Heart right ventricle (tissue), 16 donors: ENCODE results near the gene UBE2J2. TPM values are rescaled to one million over a fixed set of nuclear protein-coding genes. Genes with fewer than 3 reads are reported as not detected.

Experiments used
- ATAC-seq, 8 donors: fragments of 200-7000 bp; cut with Tn5 transposase; one replicate each; pipeline ENCODE4 v1.9.1; 2020; ENCODE audit warnings: mild to moderate bottlenecking in 8 of 8, moderate library complexity in 8 of 8, moderate number of reproducible peaks in 1 of 8
- DNase-seq, 2 donors: peaks; one replicate each; pipeline ENCODE4 v3.0.0-alpha.2; 2020
- H3K27ac ChIP-seq, 10 donors: fragments of 200-600 bp; sonication (generic) in 2 of 10; one replicate each; pipeline versions ENCODE4 v1.5.0 to v1.8.0; 2020 to 2022; ENCODE audit warnings: mild to moderate bottlenecking in 3 of 10
- H3K27me3 ChIP-seq, 7 donors: fragments of 200-600 bp; one replicate each; pipeline ENCODE4 v1.8.0; 2021 to 2022; ENCODE audit warnings: mild to moderate bottlenecking in 2 of 7
- H3K36me3 ChIP-seq, 9 donors: fragments of 200-600 bp; sonication (generic) in 1 of 9; one replicate each; pipeline versions ENCODE4 v1.5.0 to v1.8.0; 2020 to 2022; ENCODE audit warnings: mild to moderate bottlenecking in 2 of 9
- H3K4me1 ChIP-seq, 9 donors: fragments of 200-600 bp; sonication (generic) in 1 of 9; one replicate each; pipeline versions ENCODE4 v1.5.0 to v1.8.0; 2020 to 2022; ENCODE audit warnings: mild to moderate bottlenecking in 4 of 9
- H3K4me3 ChIP-seq, 10 donors: fragments of 200-600 bp; sonication (generic) in 2 of 10; one replicate each; pipeline versions ENCODE4 v1.5.0 to v1.8.0; 2020 to 2022; ENCODE audit warnings: mild to moderate bottlenecking in 7 of 10, moderate library complexity in 2 of 10
- H3K9me3 ChIP-seq, 11 donors: fragments of 200-600 bp in 10 of 11; sonication (generic) in 2 of 11; one replicate each; pipeline versions ENCODE4 v1.5.0 to v1.8.0; 2013 to 2022; ENCODE audit warnings: mild to moderate bottlenecking in 2 of 11, control low read depth in 1 of 11, moderate library complexity in 1 of 11
- CTCF ChIP-seq, 9 donors: fragments of 200-600 bp; sonication (generic) in 2 of 9; IDR thresholded peaks; one replicate each; pipeline versions ENCODE4 v1.5.0 to v1.8.0; 2021 to 2022; ENCODE audit warnings: antibody characterized with exemption in 9 of 9, mild to moderate bottlenecking in 5 of 9, moderate library complexity in 1 of 9
- WGBS, 2 donors: extraction: QIAGEN DNeasy Blood & Tissue Kit; methylation state at CpG; one replicate each; pipeline ENCODE4 v1.1.7; 2013; ENCODE audit warnings: inconsistent platforms in 1 of 2; 5-methylcytosine and 5-hydroxymethylcytosine counted together
- intact Hi-C, 10 donors: fragments of 100-400 bp; cut with DNase I; formaldehyde crosslinking; loops; one replicate each; pipeline versions ENCODE4 v1.11.1 to v1.14.2; 2022
- microRNA-seq, 2 donors: library from miRNA; unstranded; fragments of <30 nt; microRNA quantifications; one replicate each; pipeline ENCODE4 v1.2.0, GENCODE V29; 2021
- polyA plus RNA-seq, 2 donors: library from polyadenylated mRNA; stranded (reverse); fragments of 200-250 nt; gene quantifications; one replicate each; pipeline ENCODE4 v1.2.3, GENCODE V29; 2013
- total RNA-seq, 10 donors: library from RNA; stranded (reverse); fragmentation: NEBNext Ultra II Directional in 3 of 10; extraction: Animal tissue kit (Norgen Biotek cat#: 25700) in 3 of 10; gene quantifications; one replicate each; pipeline versions ENCODE4 v1.2.1 to v1.2.4, GENCODE V29; 2021 to 2023
- donor health status: Arrhythmogenic right ventricular cardiomyopathy.
- donor health status: ischemic (EF 13 %, LVEDD 7.1; RV severe dilation, severe dysfunction).
- donor health status: healthy with polysubstance abuse.
- donor health status: DM: no; HTN: yes; CAD: no.
- donor health status: DM: no; HTN: no; CAD: no.
- donor health status: ischemic (EF 25% LVEDD 6.9; RV normal size, moderate dysfunction).
- donor health status: ischemic (EF 25% LVEDD 5.7; RV mildly dilated, moderate dysfunction).
- donor health status: healthy.
- donor health status: DM: yes; HTN: yes; CAD: no.
- donor health status: Ischemic cardiomyopathy.
- donor health status: ischemic (EF 35%, LVEDD 5.7; RV mildly dilated, moderate dysfunction).
- donor health status: nonischemic (EF 11% LVEDD 7.7; RV severe dilation, severe dysfunction).
- donor health status: DM: yes; HTN: yes; CAD: no.
- donor health status: PGD.
- donor health status: ischemic (EF 29% LVEDD 5.4; RV normal size, mild dysfunction).
- donor health status: nonischemic (EF 23%, LVEDD 6.1; RV moderate dilation, normal function).

The UBE2J2 gene
- total and polyA plus RNA-seq, 12 donors, result 23.5 to 44.1 (median 30.5) TPM

- no peak for TF ChIP-seq CTCF (IDR thresholded peaks at IDR 0.05)
- Histone ChIP-seq H3K4me3 (peak overlapping the region in 8 of 10 donors; percentile 10 to 41 (median 36)), H3K27me3 (peaks cover 13 to 66% (median 40%) of the 10 kb centered on the region in 7 donors), H3K27ac (peak overlapping the region in 1 of 10 donors; percentile 31), H3K36me3 (peaks cover 0 to 3% (median 0%) of the 10 kb centered on the region in 9 donors), H3K9me3 (no peaks in the 10 kb centered on the region), H3K4me1 (peaks cover 2 to 40% (median 26%) of the 10 kb centered on the region in 9 donors)
- DNase-seq (peak in 1 of 2 donors; percentile 11), ATAC-seq (no peak)
- intact Hi-C loops, result no loop called here
- 26 to 30% methylated on average over 30 to 31 of the region's 31 CpGs for WGBS, 2 donors
Measured at GRCh38 chr1:1205769-1206375, 67.8 kb downstream of the UBE2J2 start.

GRCh38 chr1:1204998-1205768 lies 68.5 kb downstream of the UBE2J2 start:
- peaks cover 13 to 73% (median 41%) of the 10 kb centered on the region in 7 donors for H3K27me3 ChIP-seq
- H3K36me3 ChIP-seq, result peaks cover 0 to 3% (median 0%) of the 10 kb centered on the region in 9 donors
- WGBS, 2 donors, result 84 to 89% methylated on average over 19 of the region's 19 CpGs
- peak overlapping the region in 1 of 10 donors; percentile 37 for H3K4me3 ChIP-seq
- intact Hi-C loops, result loop anchor here in 1 of 10 donors (5.0 kb wide), 1 partner anchor 48 kb away; no protein-coding TSS in a partner anchor
- ATAC-seq (no peak), DNase-seq (no peak)
- H3K27ac ChIP-seq, result peak overlapping the region in 1 of 10 donors; percentile 31
- TF ChIP-seq CTCF (IDR thresholded peaks at IDR 0.05), result no peak
- peaks cover 2 to 45% (median 30%) of the 10 kb centered on the region in 9 donors for H3K4me1 ChIP-seq
- no peaks in the 10 kb centered on the region for H3K9me3 ChIP-seq

- H3K4me1 ChIP-seq, result peaks cover 2 to 44% (median 30%) of the 10 kb centered on the region in 9 donors
- ATAC-seq, result no peak
- intact Hi-C loops, result loop anchor here in 1 of 10 donors (5.0 kb wide), 1 partner anchor 47 kb away; no protein-coding TSS in a partner anchor
- 90 to 91% methylated on average over 8 of the region's 8 CpGs for WGBS, 2 donors
- no peak for TF ChIP-seq CTCF (IDR thresholded peaks at IDR 0.05)
- H3K36me3 ChIP-seq, result no peaks in the 10 kb centered on the region
- no peak for DNase-seq
- H3K27me3 ChIP-seq, result peaks cover 13 to 73% (median 41%) of the 10 kb centered on the region in 7 donors
- H3K4me3 ChIP-seq, result no peak overlapping the region
- H3K27ac ChIP-seq, result no peak overlapping the region
- H3K9me3 ChIP-seq, result no peaks in the 10 kb centered on the region
Measured at GRCh38 chr1:1204425-1204920, 69.2 kb downstream of the UBE2J2 start.

Small RNA genes within 50 kb of the gene (microRNA-seq; reads per million reads assigned to microRNA genes)
- gene MIR6726, result 1.5 to 1.8 reads per million in 2 donors
- 0 reads per million in 2 donors for gene MIR6727

Other genes with a start within 250 kb of the UBE2J2 start
- not detected for gene RNF223, start 199.5 kb downstream of the UBE2J2 start, total RNA-seq
- not detected for gene RNF223, start 199.5 kb downstream of the UBE2J2 start, polyA plus RNA-seq
- 1 to 10 TPM; 2.9 to 6.0 (median 3.5) TPM for gene C1orf159, start 157.8 kb downstream of the UBE2J2 start, total RNA-seq
- 10 to 100 TPM in 1 of 2 donors, 1 to 10 TPM in 1; 7.1 to 14.0 TPM for gene C1orf159, start 157.8 kb downstream of the UBE2J2 start, polyA plus RNA-seq
- gene TTLL10, start 100.0 kb downstream of the UBE2J2 start, total RNA-seq, result under 1 TPM in 7 of 10 donors, not detected in 3; 0.11 to 0.53 (median 0.26) TPM
- gene TTLL10, start 100.0 kb downstream of the UBE2J2 start, polyA plus RNA-seq, result under 1 TPM; 0.09 to 0.29 TPM
- gene TNFRSF18, start 67.3 kb downstream of the UBE2J2 start, total RNA-seq, result 1 to 10 TPM in 1 of 10 donors, under 1 TPM in 2, not detected in 7; 0.28 to 1.7 (median 0.49) TPM
- under 1 TPM in 1 of 2 donors, not detected in 1; 0.26 TPM for gene TNFRSF18, start 67.3 kb downstream of the UBE2J2 start, polyA plus RNA-seq
- gene TNFRSF4, start 59.7 kb downstream of the UBE2J2 start, total RNA-seq, result 10 to 100 TPM in 1 of 10 donors, 1 to 10 TPM in 7, under 1 TPM in 2; 0.52 to 24.8 (median 5.0) TPM
- 1 to 10 TPM; 3.8 to 9.8 TPM for gene TNFRSF4, start 59.7 kb downstream of the UBE2J2 start, polyA plus RNA-seq
- gene SDF4, start 41.9 kb downstream of the UBE2J2 start, total RNA-seq, result 100 to 1,000 TPM in 9 of 10 donors, 10 to 100 TPM in 1; 95.6 to 174 (median 123) TPM
- 100 to 1,000 TPM; 107 to 184 TPM for gene SDF4, start 41.9 kb downstream of the UBE2J2 start, polyA plus RNA-seq
- 10 to 100 TPM in 4 of 10 donors, 1 to 10 TPM in 6; 7.3 to 13.5 (median 9.1) TPM for gene B3GALT6, start 41.6 kb downstream of the UBE2J2 start, total RNA-seq
- gene B3GALT6, start 41.6 kb downstream of the UBE2J2 start, polyA plus RNA-seq, result 10 to 100 TPM in 1 of 2 donors, 1 to 10 TPM in 1; 7.7 to 16.2 TPM
- 1 to 10 TPM in 4 of 10 donors, under 1 TPM in 5, not detected in 1; 0.42 to 1.9 (median 0.90) TPM for gene C1QTNF12, start 27.1 kb downstream of the UBE2J2 start, total RNA-seq
- 1 to 10 TPM; 1.6 to 2.3 TPM for gene C1QTNF12, start 27.1 kb downstream of the UBE2J2 start, polyA plus RNA-seq
- 1 to 10 TPM; 1.0 to 5.4 (median 2.7) TPM for gene SCNN1D, start 6.6 kb upstream of the UBE2J2 start, total RNA-seq
- 10 to 100 TPM in 1 of 2 donors, 1 to 10 TPM in 1; 1.0 to 22.5 TPM for gene SCNN1D, start 6.6 kb upstream of the UBE2J2 start, polyA plus RNA-seq
- 10 to 100 TPM; 24.1 to 60.0 (median 30.4) TPM for gene ACAP3, start 34.1 kb upstream of the UBE2J2 start, total RNA-seq
- gene ACAP3, start 34.1 kb upstream of the UBE2J2 start, polyA plus RNA-seq, result 100 to 1,000 TPM in 1 of 2 donors, 10 to 100 TPM in 1; 22.2 to 152 TPM
- 10 to 100 TPM in 3 of 10 donors, 1 to 10 TPM in 7; 5.6 to 11.9 (median 8.2) TPM for gene PUSL1, start 34.7 kb upstream of the UBE2J2 start, total RNA-seq
- gene PUSL1, start 34.7 kb upstream of the UBE2J2 start, polyA plus RNA-seq, result 10 to 100 TPM; 16.0 to 17.8 TPM
- gene INTS11, start 50.8 kb upstream of the UBE2J2 start, total RNA-seq, result 10 to 100 TPM; 44.7 to 91.7 (median 56.6) TPM
- 100 to 1,000 TPM in 1 of 2 donors, 10 to 100 TPM in 1; 92.6 to 269 TPM for gene INTS11, start 50.8 kb upstream of the UBE2J2 start, polyA plus RNA-seq
- gene CPTP, start 50.9 kb upstream of the UBE2J2 start, total RNA-seq, result 100 to 1,000 TPM in 1 of 10 donors, 10 to 100 TPM in 9; 49.4 to 126 (median 65.4) TPM
- 100 to 1,000 TPM in 1 of 2 donors, 10 to 100 TPM in 1; 55.3 to 222 TPM for gene CPTP, start 50.9 kb upstream of the UBE2J2 start, polyA plus RNA-seq
- under 1 TPM; 0.16 to 0.87 (median 0.35) TPM for gene TAS1R3, start 57.4 kb upstream of the UBE2J2 start, total RNA-seq
- gene TAS1R3, start 57.4 kb upstream of the UBE2J2 start, polyA plus RNA-seq, result 1 to 10 TPM in 1 of 2 donors, under 1 TPM in 1; 0.39 to 3.1 TPM
- 100 to 1,000 TPM in 3 of 10 donors, 10 to 100 TPM in 7; 64.7 to 153 (median 78.0) TPM for gene DVL1, start 75.6 kb upstream of the UBE2J2 start, total RNA-seq
- 100 to 1,000 TPM in 1 of 2 donors, 10 to 100 TPM in 1; 75.4 to 153 TPM for gene DVL1, start 75.6 kb upstream of the UBE2J2 start, polyA plus RNA-seq
- gene MXRA8, start 84.7 kb upstream of the UBE2J2 start, total RNA-seq, result 10 to 100 TPM in 9 of 10 donors, 1 to 10 TPM in 1; 7.2 to 23.3 (median 14.6) TPM
- 10 to 100 TPM; 28.7 to 35.6 TPM for gene MXRA8, start 84.7 kb upstream of the UBE2J2 start, polyA plus RNA-seq
- 100 to 1,000 TPM; 176 to 251 (median 193) TPM for gene AURKAIP1, start 101.4 kb upstream of the UBE2J2 start, total RNA-seq
- 100 to 1,000 TPM; 376 to 528 TPM for gene AURKAIP1, start 101.4 kb upstream of the UBE2J2 start, polyA plus RNA-seq
- 10 to 100 TPM; 38.5 to 77.5 (median 47.7) TPM for gene CCNL2, start 125.5 kb upstream of the UBE2J2 start, total RNA-seq
- 100 to 1,000 TPM in 1 of 2 donors, 10 to 100 TPM in 1; 57.3 to 243 TPM for gene CCNL2, start 125.5 kb upstream of the UBE2J2 start, polyA plus RNA-seq
- 100 to 1,000 TPM; 116 to 162 (median 132) TPM for gene MRPL20, start 133.4 kb upstream of the UBE2J2 start, total RNA-seq
- 100 to 1,000 TPM; 124 to 224 TPM for gene MRPL20, start 133.4 kb upstream of the UBE2J2 start, polyA plus RNA-seq
- gene ANKRD65, start 147.4 kb upstream of the UBE2J2 start, total RNA-seq, result 1 to 10 TPM in 7 of 10 donors, under 1 TPM in 3; 0.37 to 2.5 (median 1.8) TPM
- gene ANKRD65, start 147.4 kb upstream of the UBE2J2 start, polyA plus RNA-seq, result 1 to 10 TPM; 1.2 to 3.1 TPM
- gene VWA1, start 161.8 kb upstream of the UBE2J2 start, total RNA-seq, result 10 to 100 TPM; 10.8 to 52.8 (median 14.1) TPM
- gene VWA1, start 161.8 kb upstream of the UBE2J2 start, polyA plus RNA-seq, result 10 to 100 TPM; 13.9 to 27.5 TPM
- gene ATAD3C, start 175.8 kb upstream of the UBE2J2 start, total RNA-seq, result 1 to 10 TPM in 5 of 10 donors, under 1 TPM in 5; 0.11 to 2.2 (median 1.2) TPM
- under 1 TPM; 0.49 to 0.66 TPM for gene ATAD3C, start 175.8 kb upstream of the UBE2J2 start, polyA plus RNA-seq
- gene ATAD3B, start 197.9 kb upstream of the UBE2J2 start, total RNA-seq, result 1 to 10 TPM; 5.3 to 9.9 (median 6.6) TPM
- gene ATAD3B, start 197.9 kb upstream of the UBE2J2 start, polyA plus RNA-seq, result 10 to 100 TPM; 12.5 to 33.3 TPM
- 10 to 100 TPM; 13.2 to 27.9 (median 15.6) TPM for gene ATAD3A, start 238.3 kb upstream of the UBE2J2 start, total RNA-seq
- 10 to 100 TPM; 24.7 to 39.4 TPM for gene ATAD3A, start 238.3 kb upstream of the UBE2J2 start, polyA plus RNA-seq